ELF-1 (cell line): ENCODE data around the gene LAD1.

Experiments
- DNase-seq: peaks from one replicate; pipeline ENCODE4 v3.0.0-alpha.2; 2016; ENCODE audit warnings: low read depth, low spot score

The LAD1 gene, protein sequence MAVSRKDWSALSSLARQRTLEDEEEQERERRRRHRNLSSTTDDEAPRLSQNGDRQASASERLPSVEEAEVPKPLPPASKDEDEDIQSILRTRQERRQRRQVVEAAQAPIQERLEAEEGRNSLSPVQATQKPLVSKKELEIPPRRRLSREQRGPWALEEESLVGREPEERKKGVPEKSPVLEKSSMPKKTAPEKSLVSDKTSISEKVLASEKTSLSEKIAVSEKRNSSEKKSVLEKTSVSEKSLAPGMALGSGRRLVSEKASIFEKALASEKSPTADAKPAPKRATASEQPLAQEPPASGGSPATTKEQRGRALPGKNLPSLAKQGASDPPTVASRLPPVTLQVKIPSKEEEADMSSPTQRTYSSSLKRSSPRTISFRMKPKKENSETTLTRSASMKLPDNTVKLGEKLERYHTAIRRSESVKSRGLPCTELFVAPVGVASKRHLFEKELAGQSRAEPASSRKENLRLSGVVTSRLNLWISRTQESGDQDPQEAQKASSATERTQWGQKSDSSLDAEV

DNA sequence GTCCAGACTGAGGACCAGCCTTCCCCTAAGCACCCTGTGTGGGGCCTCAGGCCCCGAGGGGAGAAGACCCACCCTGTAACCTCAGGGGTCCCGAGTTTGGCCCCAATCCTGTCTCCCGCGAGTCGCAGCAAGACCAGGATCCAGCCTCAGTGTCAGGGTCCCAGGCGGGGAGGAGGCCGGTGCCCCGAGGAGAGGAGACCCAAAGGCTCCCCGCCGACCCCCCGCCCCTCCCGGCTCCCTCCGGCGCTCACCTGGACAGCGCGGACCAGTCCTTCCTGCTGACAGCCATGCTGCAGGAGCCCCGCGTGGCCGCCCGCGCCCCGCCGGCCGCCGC, at the start of gene LAD1:
Gene LAD1 (minus strand): TSS at position 307 of the 334 bp plus-strand sequence. CDS start 18 bp downstream, at position 289.
- no peak for DNase-seq

DNA sequence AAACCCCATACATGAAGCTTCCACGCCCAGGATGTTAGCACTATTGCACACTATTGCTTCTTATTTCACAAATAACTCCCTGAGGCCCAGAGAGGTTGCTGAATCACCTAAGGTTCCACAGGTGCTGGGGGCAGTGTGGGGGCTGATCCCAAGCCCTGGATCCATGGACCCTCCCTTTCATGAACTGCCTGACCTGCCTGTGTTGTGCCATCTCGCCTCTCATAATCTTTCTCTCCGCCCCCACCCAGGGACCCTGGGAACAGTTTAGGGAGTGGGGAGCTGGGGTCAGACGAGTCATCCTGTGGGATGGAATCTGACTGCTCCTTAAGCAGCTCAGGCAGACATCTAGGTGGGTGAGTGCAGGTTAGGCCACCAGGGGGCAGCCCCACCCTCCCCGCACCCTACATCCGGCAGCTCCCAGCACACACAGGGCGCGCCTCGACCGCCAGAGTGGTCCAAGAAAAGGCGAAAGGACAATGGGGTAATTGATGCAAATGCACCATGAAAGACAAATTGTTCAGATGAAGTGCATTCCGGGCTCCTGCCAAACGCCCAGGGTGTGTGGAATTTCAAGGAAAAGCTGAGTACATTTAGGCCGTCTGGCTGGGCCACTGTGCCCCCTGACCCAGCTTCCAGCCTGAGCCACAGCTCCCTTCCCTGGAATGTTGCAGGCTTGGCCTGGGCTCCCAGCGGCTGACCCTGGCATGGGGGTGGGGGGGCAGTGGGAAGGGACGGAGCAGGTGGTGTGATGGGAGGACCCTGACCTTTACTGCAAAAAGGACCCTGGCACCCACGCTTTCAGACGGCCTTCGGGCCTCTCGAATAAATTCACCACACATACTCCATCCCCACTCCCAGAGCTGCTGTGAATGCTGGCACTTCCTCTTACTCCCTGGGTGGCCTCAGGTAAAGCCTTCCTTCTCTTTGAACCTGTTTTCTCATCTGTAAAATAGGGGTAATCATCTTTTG, 49.1 kb upstream of the LAD1 start:
- DNase-seq: peak; percentile 95

DNA sequence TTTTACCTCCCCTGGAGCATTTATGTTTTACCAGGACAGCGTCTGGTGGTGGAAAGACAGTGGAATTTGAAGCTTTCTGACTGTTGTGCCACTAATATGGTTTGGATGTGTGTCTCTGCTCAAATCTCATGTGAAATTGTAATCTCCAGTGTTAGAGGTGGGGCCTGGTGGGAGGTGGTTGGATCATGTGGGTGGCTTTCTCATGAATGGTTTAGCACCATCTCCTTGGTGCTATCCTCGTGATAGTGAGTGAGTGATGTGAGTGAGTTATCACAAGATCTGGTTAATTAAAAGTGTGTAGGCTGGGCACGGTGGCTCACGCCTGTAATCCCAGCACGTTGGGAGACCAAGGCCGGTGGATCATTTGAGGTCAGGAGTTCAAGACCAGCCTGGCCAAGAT, 46.2 kb upstream of the LAD1 start:
- no peak for DNase-seq

DNA sequence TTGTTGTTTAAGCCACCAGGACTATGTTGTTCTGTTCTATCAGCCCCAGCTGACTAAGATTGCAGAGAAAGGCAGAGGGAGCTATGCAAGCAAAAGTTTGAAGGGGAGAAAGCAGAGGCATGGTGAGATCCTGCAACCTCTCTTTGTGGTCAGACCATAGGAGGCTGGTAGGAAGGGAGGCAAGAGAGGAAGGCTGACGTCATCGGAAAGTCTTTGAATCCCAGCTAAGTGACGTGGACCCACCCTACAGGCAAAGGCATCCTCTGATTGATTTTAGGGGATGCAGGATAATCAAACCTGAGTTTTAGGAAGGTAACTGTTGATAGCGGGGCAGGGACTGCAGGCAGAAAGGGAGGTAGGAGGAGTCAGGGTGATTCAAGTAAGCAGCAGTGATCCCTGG, 45.7 kb upstream of the LAD1 start:
- DNase-seq: peak; percentile 36

DNA sequence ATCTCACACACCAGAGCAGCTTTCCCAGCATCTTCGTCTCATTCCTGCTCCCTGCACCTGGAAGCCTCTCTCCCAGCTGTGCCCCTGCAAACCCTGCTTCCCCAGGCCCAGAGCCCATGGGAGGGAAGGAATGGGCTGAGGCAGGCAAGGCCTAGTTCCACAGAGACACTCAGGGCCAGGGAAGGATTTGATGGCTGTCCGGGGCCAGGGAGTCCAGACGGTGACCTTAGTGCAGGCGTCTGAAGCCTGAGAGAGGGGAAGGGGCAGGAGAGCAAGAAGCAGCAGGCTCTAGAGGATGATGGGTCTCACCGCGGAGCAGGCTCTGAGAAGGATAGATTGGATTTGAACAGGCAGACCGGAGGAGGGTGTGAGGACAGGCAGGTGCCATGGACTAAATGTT, 44.6 kb upstream of the LAD1 start:
- no peak for DNase-seq

DNA sequence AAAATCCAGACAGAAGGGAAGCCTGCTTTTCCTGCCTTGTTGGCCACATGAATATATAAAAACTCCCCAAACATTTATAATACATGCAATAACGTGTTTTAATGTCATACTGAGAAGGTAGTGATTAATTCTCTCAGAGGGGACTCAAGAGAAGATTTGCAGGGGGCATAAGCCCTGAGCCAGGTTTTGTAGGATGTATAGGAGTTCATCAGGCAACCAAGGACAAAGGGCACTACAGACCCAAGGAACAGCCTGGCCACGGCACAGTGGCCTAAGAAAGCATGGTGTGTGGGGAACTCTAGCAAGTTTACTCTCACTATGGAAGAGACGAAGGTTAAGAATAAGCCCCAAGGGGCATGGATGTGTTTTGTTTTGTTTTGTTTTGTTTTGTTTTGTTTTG, 37.8 kb upstream of the LAD1 start:
- no peak for DNase-seq

DNA sequence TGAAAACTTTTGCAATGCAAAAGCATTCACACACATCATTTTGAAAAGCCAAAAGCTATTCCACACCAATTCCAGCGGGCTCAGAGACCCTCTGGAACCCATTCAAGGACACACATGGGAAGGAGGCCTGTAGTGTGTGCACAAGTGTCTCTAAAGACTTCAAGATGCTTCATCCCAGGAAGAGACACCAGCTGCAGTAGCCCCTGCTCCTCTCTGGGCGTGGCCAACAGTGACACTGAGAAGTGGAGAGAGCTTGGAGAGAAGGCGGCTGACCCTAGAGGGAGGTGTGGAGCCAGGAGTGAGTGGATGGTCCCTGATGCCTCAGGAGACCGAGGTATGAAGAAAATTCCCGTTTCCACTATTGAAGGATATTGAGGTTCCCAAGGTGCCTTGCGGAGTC, 37.3 kb upstream of the LAD1 start:
- DNase-seq: peak; percentile 74

DNA sequence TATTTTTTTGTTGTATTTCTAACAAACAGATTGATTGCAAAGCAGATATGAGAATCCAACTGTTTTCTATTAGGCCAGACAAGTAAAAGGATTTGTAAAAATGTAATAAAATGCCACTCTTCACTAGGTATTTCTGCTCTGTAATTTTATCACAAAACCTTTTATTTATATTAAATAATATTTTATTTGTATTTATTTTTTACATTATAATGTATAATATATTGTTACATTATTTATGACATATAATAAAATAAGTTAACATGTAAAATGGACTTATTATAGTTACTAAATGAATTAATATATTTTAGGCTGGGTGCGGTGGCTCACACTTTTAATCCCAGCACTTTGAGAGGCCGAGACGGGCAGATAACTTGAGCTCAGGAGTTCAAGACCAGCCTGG, 35.1 kb upstream of the LAD1 start:
- no peak for DNase-seq

DNA sequence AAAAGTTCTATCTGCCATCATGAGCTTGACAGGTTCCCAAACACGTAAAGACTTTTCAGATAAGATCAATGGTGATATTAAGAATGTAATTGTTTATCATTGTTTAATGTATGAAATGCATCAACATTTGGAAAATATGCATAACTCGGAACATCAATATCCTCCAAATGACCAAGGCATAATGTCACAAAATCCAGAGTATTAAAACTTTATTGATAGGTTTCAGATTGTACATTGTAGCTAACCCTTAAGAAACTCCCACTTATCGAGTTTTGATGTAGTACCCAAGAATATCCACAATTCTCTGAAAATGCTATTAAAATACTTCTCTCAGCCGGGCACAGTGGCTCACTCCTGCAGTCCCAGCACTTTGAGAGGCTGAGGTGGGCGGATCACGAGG, 34.5 kb upstream of the LAD1 start:
- DNase-seq: no peak

DNA sequence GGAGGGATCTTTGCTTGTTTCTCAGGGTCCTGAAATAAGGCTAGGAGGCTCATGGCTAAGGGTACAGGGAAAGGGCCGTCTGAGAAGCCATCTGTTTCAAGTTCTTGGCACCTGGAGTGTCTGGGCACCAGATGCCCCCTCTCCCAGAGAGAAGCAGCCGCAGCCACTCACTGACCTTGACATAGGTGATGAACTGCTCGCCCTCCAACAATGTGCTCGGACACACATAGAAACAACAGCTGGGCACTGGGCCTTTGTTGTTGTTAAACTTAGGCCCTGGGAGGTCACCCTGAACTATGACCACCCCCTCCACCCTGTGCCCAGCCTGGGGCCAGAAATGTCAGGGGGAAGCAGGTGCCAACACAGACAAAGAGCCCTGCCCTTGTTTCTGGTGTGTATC, 31.7 kb upstream of the LAD1 start:
- no peak for DNase-seq

DNA sequence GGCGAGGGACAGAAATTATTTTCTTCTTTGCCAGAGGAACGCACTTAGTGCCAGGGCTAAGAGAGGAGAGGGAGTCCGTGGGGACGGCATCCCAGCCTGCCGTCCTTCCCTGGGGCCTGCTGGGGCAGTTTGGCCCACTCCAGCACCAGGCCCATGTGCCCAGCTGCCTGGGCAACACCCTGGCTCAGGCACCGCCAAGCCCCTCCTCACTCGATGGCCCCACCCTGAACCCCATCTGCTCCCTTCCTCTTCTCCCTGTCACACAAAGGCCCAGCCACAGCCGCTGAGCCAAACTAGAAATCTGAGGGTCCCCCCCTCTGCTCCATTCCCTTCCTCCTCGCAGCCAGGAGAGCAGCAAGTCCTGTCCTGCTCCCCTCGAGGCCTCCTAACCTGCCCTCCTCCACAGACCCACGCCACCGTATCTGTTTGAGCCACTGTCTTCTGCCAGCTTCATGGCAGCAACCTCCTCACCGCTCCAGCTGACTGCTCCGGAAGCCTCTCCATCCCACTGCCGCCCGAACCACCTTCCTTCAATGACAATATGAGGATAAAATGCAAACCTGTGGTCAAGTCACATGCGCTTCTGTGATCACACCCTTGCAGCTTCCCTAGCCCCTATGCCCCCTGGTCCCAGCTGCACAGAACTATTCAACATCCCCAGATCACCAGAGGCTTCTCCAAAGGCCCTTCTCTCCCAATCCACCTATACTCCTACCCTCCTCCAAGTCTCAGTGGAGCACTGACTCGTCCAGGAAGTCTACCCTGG, 30.8 kb upstream of the LAD1 start:
- no peak for DNase-seq

DNA sequence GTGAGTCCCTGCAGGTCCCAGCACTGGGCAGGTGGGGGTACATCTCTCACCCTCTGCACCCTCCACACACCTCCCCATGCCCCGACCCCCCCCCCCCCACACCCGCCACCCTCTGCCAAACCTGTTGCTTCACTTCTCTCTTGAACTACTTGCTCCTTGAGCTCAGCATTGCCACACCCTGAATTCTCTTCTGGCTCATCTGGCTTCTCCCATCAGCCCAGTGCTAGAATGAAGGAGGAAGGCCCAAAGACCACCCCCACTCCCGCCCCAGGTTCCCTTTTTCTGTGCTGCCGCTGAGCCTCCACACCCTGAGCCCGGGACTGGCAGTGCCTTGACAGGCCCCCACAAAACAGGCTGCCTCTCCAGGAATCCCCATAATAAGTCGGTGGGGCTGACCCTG, 28.8 kb upstream of the LAD1 start:
- no peak for DNase-seq

DNA sequence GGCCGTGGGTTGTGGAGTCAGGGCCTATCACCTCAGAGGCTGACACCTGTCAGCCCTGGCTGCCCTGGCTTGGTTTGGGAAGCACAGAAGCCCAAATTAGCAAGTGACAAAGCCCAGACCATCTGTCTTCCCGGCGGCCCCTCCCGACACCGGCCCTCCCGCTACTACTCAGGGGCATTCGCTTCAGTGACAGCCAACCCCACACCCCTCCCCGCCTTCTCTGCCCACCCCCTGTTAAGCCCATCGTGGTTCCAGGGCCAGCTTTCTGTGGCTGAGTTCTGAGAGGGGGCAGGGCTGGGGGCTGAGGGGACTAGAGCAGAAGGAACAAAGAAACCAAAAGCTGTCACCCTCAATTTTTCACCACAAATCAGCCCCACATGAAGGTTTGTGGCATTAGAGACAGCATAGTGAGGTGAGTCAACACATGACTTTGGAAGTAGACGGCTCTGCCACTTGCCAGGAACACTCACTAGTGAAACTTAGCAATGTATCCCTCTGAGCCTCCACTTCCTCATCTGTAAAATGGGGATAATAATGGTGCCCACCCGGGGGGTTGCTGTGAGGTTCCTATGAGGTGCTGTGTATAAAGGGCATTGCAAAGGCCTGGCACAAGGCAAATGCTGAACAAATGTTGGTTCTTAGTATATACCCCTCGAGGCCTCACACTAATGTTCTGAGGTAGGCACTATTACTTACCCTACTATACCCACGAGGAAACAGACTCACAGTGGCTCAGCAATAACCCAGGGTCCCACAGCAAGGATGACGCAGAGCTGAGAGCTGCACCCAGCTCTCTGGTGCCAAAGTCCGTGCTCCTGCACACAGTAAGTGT, 27.6 kb upstream of the LAD1 start:
- DNase-seq: peak; percentile 65

DNA sequence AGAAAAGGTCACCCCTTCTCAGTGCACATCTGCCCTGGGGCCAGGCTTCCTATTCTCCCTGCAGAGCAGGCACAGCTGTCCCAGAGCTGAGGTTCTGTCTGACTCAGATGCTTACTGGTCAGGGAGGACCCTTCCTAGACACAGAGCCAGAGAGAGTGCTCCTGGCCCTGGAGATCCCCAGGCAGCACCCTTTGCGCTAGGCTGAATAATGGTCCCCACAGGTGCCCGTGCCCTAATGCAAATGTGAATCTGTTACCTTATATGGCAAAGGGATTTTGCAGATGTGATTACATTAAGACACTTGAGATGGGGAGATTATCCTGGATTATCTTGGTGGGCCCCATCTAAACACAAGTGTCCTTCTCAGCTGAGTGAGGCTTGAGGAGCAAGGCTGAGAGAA, 25.0 kb upstream of the LAD1 start:
- no peak for DNase-seq

DNA sequence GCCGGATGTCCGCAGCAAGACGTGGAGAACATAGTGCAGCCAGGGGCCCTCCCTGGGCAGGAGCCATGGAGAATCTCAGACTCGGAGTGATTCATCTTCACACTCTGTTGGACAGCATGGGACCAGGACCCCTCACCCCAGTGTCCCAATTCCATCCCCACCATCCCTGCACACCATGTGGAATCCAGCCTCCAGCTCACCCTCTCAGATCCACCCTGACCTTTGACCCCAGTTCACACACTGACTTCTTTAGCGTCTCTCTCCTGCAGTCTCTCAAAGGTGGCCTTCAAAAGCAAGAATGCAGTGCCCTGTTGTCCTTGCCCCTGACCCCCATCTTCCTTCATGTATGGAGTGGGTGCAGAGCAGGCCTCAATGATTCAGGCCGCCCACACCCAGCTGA, 24.5 kb upstream of the LAD1 start:
- DNase-seq: no peak

DNA sequence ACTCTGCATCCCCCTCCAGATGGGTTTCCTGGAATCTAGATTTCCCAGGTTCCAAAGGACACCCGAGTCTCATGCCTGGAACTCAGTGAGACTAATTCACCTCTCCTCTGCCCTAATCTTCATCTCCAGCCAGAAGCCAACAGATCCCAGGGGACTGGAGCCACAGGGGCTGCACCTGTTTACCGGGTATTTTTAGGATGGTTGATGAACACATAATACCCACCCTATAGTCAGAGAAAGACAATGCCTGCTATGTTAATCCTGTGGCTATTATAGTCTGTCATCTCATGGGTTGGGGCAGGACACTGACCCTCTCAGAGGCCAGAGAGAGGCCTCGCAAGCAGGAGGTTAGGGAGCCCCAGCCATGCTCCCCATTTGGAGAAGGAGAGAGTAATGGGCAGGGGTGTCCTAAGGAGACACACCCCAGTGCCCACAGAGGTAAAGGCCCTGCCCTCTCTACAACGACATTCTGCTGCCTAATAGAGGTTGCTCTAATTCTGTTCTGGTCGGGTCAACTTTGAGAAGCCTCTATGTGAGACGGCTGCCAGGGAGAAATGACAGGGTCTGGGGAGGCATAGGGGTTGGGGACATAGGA, 23.4 kb upstream of the LAD1 start:
- no peak for DNase-seq

DNA sequence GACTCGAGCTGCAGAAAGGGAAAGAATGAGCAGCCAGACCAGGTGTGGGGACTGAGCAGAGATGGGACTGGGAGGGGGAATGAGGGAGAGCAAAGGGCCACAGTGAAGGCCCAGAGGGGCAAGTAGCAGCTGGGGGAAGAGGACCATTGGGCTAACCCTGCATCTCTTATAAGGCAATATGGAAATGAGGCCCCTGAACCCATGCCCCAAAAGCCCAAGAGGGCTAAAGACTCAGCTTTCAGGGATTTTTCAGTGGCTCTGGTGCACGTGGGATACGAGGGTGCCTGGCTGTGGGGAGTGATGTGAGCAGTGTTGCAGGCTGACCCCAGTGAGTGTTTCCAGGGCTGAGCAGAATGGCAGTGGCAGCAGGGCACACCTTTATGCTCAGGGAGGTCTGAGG, 22.9 kb upstream of the LAD1 start:
- DNase-seq: no peak

DNA sequence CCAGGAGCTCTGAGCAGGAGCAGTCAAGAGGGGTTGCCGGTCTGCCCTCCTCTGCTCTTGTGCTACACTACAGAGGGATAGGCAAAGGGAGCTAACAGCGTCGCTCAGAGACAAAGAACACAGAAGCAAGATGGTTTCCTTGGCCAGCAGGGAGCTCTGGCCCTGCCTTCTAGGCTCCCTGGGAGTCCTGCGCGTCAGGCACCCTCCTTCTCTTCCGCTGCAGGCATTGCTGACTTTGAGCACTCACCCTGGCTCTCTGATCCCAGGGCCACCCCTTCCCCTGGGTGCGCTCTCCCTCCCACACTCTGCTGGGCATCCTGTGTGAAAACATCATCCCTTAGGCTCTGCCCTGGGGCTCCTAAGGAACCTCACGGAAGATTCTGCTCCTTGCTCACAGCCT, 21.9 kb upstream of the LAD1 start:
- DNase-seq: no peak

DNA sequence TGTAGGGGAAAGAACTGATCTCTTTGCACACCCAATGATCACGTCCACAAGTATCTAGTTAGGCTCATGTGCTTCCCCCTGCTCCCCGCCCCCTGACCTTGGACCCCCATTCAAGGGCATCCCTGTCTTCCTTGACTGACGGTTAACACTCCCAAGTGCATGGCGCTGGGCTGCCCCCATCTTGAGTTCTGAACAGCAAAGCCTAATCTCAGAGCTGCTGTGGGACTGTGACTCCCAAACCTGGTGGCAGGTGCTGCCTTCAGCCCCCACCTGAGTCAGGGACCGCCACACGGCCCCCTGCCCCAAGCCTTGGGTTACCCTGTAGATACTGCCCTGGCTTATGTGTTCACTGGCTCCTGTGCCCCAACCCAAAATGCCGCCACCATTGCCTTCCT, 21.5 kb upstream of the LAD1 start:
- no peak for DNase-seq

DNA sequence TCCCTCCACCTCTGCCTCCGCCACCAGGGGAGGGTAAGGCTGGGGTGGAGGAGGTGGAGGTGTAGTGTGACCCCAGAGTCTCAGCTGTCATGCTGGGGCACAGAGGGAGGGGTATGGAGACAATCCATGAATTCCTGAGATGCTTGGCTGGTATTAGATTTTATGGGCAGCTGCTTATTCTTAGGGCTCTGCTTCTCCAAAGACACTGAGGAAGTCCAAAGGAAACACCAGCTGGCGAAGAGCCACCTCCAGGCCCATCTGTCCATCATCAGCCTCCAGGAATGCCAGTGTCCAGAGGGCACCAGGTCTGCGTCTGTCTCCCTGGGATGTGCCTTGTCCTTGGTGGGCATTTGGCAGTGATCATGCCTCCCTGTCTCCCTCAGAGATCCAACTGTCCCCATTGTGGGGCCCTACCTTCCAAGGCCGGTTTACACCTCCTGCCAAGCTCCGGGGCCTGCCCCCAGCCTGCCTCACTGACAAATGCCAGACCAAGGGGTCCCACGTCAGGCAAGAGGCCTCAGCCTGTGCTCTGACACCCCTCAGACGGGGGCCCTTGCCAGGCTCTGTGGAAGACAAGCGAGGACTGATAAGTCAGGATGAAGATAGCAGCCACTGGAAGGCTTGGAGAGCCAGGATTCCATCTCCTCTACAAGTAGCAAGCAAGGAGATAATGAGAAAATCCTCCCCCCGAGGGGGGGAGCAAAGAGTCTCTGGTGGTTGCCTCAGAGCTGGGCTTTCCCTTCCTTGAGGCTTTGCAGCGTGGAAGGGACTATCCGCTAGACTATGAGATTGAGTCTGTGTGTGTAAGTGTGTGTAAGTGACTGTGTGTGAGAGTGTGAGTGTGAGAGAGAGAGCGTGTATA, 20.9 kb upstream of the LAD1 start:
- DNase-seq: no peak
